ENCODE data around the gene SUFU. TPM values are rescaled to one million over a fixed set of nuclear protein-coding genes. Genes with fewer than 3 reads are reported as not detected.
"Not testable (repeated sequence)": the region's sequence is repeated elsewhere in the genome, so short reads cannot be mapped to it uniquely, and the experiment has no call there.

SUFU gene
- total RNA-seq (2014; rRNA removed; shearing (Covaris generic)) = 6.5 and 9.7 TPM in 2 replicates
- 16.8 TPM in 2 replicates for polyA plus RNA-seq (2015; cell fraction: cytosol; rRNA removed)
- polyA plus RNA-seq (2015; cell fraction: nucleus; rRNA removed) = 21.5 and 23.1 TPM in 2 replicates

GRCh38 chr10:102503264-102504178 is at the start of gene SUFU:
Gene SUFU (plus strand): TSS chr10:102503972. CDS start chr10:102504153, 181 bp downstream.
- peak; percentile 92 for DNase-seq (ENCODE audit: low read depth)

GRCh38 chr10:102454662-102455487 is 48.9 kb upstream of the SUFU start:
- DNase-seq (ENCODE audit: low read depth) = not testable (repeated sequence)

- peak; percentile 79 for DNase-seq (ENCODE audit: low read depth)
Observed at GRCh38 chr10:102455893-102456471, 47.8 kb upstream of the SUFU start.

GRCh38 chr10:102457591-102458150 is 46.1 kb upstream of the SUFU start:
- DNase-seq (ENCODE audit: low read depth) = no peak

GRCh38 chr10:102458656-102459055 is 45.1 kb upstream of the SUFU start:
- DNase-seq (ENCODE audit: low read depth) = no peak

GRCh38 chr10:102460836-102461186 is 43.0 kb upstream of the SUFU start:
- DNase-seq (ENCODE audit: low read depth) = no peak

- peak; percentile 73 for DNase-seq (ENCODE audit: low read depth)
Observed at GRCh38 chr10:102461187-102462054, 42.4 kb upstream of the SUFU start.

GRCh38 chr10:102462512-102463054 is 41.2 kb upstream of the SUFU start:
- DNase-seq (ENCODE audit: low read depth) = no peak

GRCh38 chr10:102463983-102464382 is 39.8 kb upstream of the SUFU start:
- no peak for DNase-seq (ENCODE audit: low read depth)

GRCh38 chr10:102465466-102465865 is 38.3 kb upstream of the SUFU start:
- no peak for DNase-seq (ENCODE audit: low read depth)

GRCh38 chr10:102467318-102467717 is 36.5 kb upstream of the SUFU start:
- DNase-seq (ENCODE audit: low read depth) = no peak

GRCh38 chr10:102467971-102468438 is 35.8 kb upstream of the SUFU start:
- no peak for DNase-seq (ENCODE audit: low read depth)

- DNase-seq (ENCODE audit: low read depth) = no peak
Observed at GRCh38 chr10:102468683-102469082, 35.1 kb upstream of the SUFU start.

- DNase-seq (ENCODE audit: low read depth) = no peak
Observed at GRCh38 chr10:102470579-102471546, 32.9 kb upstream of the SUFU start.

GRCh38 chr10:102473445-102474331 is 30.1 kb upstream of the SUFU start:
- no peak for DNase-seq (ENCODE audit: low read depth)

- no peak for DNase-seq (ENCODE audit: low read depth)
Observed at GRCh38 chr10:102475451-102476040, 28.2 kb upstream of the SUFU start.

GRCh38 chr10:102476466-102477141 is 27.2 kb upstream of the SUFU start:
- DNase-seq (ENCODE audit: low read depth) = no peak
